HG03135 (cell line): ENCODE data around the gene MINK1.

Experiments used
- ATAC-seq: cut with Tn5 transposase; IDR thresholded peaks from one replicate; pipeline ENCODE4 v1.9.1; 2021; ENCODE audit warnings: mild to moderate bottlenecking, moderate library complexity; ENCODE audit not compliant: unreplicated experiment

MINK1 gene

DNA sequence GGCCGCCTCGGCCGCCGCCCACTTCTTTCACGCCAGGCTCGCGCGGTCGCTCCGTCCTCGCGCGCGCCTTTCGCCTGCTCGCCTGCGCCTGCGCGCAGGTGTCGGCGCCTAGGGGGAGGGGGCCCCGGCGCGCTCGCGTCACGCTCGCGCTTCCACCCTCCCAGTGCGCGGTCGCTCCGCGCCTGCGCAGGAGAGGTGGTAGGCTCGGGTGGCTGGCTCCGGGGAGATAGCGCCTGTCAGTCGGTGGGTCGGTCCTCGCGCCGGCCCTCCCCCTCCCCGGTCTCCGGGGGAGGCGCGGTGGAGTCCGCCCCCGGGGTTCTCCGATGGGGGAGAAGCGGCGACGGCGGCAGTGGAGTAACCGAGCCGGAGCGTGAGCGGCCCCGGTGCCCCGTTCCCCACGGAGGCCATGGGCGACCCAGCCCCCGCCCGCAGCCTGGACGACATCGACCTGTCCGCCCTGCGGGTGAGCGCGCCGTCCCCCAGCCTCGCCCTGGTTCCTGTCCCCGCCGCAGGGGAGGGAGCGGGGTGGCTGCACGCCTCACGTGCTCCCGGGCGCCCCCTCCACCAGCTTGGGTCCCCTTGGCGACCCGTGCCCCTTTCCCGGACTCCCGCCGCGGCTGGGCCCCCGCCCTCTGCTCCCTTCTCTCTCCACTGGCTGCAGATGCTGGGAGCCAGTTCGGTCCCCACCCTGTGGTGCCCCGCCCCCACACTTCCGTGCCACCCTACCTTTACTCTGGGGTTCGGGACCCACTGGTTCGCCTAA lies at the start of gene MINK1:
Gene MINK1, plus strand, starts transcription at position 163 of the 763 bp plus-strand sequence. Its CDS starts 244 bp downstream, at position 407.
- peak; percentile 80 for ATAC-seq

DNA sequence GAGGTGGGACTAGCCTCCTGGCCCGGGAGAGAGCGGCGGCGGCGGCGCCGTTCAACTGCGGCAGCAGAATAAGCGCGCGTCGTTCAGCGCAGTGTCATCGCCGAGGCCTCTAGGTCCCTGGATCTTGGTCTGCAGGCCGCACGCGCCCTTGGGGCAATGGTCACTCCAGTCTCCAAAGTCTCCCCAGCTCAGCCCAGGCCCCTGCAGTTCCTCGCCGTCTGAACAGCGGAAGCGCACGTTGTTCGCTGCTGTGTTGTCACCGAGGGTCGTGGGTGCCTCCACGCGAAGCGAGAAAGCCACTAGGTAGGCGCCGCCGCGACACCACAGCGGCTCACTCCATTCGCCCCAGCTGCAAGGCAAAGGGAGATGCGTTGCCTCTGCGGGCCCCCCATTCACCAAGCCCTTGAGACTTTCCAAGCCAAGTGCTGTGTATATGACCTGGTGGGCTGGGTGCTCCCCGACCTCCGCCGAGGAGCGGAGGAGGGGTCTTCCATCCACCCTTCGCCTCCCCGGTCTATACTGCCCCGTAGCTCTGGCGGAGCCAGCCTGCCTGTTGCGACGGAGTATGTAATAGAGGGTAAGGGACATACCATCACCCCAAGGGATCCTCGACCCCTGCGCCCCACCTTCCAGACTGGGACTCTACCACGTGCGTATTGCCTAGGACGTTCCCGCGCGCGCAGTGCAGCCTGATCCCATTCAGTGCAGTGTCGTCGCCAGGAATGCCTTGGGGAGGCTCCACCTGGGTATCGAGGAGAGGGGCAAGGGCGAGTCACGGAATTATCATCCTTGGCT lies 47.6 kb upstream of the MINK1 start:
- ATAC-seq: no peak

DNA sequence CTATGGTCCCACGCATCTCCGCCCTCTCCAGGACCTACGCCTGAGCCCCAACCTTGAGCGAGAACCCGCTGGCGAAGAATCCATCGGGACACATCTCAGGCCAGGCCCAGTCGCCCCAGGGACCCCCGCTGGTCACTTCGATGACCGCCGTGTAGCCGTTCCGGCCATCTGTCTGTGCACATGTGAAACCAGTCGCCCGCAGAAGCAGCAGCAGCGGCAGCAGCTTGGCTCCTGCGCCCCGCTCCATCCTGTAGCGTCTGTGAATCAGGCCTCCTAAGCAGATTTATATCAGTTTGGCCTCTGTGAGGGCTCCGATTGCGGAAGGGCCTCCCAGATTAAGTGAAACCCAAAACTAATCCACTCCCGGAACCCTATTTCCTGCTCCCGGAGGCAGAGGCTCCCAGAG lies 47.0 kb upstream of the MINK1 start, which contains the start of gene VMO1:
Gene VMO1, minus strand, starts transcription at position 259 of the 406 bp plus-strand sequence. Its CDS starts 12 bp downstream, at position 247.
- ATAC-seq: no peak

DNA sequence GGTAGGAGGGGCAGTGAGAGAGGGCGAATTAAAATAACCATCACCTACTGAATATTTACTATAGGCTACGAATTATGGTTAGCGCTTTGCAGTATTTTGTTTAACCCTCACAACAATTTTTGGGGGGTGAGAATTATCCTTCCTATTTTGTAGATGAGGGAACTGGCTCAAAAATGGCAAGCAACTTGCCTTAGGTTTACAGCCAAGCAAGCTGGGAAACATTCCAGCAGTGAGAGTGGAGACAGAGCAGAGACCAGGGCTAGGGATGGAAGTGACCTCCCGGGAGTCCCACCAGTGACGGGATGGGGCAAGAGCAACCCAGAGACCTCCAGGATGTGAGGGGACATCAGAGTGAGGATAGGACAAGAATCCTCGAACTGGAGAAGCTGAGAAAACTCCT lies 46.6 kb upstream of the MINK1 start:
- ATAC-seq: no peak

DNA sequence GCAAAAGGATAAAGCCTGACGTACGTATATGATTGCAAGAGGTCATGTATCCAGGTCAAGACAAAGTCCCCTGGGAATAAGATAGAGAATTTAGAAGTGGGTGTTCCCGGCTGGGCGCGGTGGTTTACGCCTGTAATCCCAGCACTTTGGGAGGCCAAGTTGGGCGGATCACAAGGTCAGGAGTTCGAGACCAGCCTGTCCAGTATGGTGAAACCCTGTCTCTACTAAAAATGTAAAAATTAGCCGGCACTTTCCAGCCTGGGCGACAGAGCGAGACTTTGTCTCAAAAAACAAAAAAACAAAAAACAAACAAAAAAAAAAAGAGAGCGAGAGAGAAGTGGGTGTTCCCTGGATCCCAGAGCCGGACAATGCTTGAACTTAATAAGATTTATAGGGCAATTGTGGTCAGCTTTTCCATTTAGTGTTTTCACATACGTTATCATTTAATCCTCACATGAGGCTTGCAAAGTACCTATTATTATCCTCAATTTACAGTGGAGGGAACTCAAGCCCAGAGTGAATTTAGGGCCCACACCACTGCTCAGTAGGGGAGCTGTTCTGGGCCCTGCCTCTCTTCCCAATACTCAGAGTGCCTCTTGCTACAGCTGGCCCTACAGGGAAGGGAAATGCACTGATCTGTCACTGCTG lies 44.9 kb upstream of the MINK1 start:
- no peak for ATAC-seq

DNA sequence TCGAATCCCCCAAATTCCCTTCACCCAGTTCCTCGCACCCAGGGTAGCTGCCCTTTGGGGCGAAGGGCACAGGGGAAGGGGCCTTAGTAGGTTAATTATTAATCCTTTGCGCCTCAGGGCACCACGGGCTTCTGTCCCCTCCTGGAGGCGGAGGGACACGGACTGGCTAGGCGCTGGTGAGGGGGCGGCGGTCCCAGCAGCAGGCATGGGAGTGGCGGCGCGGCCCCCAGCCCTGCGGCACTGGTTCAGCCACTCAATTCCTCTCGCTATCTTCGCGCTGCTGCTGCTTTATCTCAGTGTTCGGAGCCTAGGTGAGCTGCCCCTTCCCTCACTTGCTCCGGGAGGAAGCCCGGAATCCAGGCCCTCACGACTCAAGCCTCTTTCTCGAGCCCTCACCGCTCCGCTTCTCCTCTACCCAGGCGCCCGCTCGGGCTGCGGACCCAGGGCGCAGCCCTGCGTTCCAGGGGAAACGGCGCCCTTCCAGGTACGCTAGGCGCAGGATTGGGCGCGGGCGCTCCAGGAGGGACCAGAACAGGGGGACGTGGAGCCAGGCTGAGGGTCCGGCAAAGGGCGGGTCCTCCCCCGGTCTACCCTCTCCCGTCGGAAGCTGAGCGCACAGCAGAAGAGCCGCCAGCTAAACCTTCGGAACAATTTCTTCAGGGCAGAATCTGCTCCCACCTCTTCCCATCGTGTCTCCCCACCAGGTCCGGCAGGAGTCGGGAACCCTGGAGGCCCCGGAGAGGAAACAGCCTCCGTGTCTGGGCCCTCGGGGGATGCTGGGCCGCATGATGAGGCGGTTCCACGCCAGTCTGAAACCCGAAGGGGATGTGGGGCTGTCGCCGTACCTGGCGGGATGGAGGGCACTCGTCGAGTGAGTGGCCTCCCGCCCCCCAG lies 44.1 kb upstream of the MINK1 start, which contains the start of gene GLTPD2:
Gene GLTPD2, plus strand, starts transcription at position 158 of the 894 bp plus-strand sequence. Its CDS starts 48 bp downstream, at position 206.
- ATAC-seq: no peak

DNA sequence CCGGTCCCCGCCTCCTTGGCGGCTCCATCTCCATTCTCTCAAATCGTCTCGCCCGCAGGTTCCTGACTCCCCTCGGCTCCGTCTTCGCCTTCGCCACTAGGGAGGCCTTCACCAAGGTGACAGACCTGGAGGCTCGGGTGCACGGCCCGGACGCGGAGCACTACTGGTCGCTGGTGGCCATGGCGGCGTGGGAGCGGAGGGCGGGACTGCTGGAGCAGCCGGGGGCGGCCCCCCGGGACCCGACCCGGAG lies 43.5 kb upstream of the MINK1 start:
- peak; percentile 38 for ATAC-seq

DNA sequence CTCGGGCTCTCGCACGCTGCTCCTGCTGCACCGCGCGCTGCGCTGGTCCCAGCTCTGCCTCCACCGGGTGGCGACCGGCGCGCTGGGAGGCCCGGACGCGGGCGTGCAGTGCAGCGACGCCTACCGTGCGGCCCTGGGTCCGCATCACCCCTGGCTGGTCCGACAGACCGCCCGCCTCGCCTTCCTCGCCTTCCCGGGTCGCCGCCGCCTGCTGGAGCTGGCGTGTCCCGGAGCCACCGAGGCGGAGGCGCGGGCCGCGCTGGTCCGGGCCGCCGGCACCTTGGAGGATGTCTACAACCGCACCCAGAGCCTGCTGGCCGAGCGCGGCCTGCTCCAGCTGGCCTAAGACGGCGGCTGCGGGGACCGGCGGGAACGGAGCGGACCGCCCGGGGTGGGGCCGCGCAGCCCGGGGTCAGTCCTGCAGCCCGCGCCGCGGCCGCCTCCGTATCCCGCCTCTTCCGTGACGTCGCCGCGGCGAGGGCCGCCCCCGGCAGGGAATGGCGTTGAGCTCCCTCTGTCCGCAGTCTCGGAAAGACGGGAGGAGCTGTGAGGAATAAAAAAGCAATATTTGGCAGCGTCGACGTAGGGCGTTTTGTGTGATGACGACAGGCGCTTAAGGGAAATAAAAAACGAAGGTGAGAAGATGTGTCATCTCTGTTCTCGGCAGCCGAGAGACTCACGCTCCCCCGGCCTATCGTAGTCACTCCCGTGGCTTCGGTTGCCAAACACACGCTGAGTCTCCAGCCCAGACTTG lies 43.0 kb upstream of the MINK1 start:
- ATAC-seq: peak; percentile 86

DNA sequence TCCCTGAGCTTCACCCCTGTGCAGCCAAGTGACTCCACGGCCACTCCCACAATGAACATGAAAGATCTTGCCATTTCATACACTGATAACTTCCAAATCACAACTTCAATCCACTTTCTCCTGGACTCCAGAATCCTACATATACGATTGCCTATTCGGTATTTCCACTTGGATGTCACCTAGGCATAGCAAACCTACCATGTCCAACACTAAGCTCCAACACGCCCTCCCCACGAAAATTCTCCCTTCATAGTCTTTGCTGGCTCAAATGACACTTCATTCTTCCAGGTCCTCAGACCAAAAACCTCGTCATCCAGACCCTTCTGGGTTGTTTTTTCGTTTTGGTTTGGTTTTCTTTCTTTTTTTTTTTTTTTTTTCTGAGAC lies 42.4 kb upstream of the MINK1 start:
- ATAC-seq: no peak

DNA sequence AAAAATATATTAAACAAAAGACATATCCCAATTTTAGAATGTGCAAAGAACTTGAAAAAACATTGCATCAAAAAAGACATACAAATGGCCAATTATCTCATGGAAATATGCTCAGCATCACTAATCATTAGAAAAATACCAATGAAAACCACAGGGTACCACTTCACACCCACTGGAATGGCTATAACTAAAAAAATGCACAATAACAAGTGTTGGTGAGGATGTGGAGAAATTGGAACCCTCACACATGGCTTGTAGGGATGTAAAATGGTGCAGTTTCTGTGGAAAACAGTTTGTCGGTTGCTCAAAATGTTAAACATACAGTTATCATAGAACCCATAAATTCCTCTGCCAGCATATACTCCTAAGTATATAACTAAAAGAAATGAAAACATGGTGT lies 38.0 kb upstream of the MINK1 start:
- no peak for ATAC-seq

DNA sequence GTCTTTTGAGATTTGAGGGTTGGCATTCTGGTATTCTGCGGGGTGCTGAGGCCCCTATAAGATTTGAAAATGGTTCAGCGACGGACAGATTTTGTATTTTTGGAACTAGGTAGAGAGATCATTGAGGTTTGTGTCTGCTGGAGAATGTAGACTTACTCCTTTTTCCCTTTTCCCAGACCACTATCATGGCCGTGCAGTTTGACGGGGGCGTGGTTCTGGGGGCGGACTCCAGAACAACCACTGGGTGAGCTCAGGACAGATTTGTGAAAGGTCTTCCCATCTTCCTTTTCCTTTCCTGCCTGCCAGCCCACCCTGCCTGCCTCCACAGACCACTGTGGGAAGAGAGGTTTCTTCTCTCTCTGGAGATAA lies 36.6 kb upstream of the MINK1 start:
- ATAC-seq: no peak

DNA sequence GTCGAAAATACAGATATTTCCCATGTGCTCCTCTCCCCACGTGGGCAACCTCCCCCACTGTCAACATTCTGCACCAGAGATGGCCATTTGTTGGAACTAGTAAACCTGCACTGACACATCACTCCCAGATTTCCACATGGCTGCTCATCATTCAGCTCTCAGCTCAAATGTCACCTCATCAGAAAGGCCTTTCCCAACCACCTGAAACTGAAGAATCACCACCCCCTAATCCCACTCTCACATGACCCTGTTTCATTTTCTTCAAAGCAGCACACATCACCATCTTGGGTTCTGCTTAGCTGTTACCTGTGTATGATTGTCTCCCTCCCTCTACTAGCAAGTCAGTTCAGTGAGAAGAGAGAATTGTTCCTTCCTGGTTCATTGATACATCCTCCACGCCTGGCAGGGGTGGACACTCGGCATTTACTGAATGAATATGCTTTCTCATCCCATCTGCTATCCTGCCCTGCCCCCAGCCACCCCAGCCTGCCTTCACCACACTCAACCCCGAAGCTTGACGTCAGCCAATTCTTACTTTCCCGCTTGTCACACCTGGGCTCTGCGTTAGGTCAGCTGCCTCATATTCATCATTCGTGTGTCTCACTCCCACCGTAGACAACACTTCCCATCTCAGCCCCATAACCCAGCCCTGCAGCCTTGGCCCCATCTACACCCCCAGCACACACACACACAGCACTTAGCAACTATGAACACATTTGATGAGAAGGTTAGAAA lies 32.5 kb upstream of the MINK1 start:
- ATAC-seq: no peak

DNA sequence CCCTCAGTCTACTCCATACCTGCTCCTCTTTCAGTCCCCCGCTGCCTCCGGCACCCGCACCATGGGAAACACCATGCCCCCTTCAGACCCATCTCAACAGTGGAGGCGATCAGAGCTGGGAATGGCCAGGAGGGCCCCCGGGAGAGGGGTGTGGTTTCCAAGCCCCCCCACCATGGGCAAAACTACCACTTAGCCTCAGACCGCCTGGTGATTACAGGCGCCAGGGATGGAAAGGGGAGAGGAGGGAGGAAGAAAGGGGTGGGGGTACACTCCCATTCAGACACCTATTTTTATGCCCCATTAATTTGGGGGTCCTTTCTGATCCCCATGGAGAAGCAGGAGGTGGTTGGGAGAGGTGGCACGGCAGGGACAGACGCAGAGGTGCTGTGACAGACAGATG lies 30.9 kb upstream of the MINK1 start, which contains the start of gene C17orf114:
Gene C17orf114, minus strand, starts transcription at position 101 of the 400 bp plus-strand sequence.
- no peak for ATAC-seq

DNA sequence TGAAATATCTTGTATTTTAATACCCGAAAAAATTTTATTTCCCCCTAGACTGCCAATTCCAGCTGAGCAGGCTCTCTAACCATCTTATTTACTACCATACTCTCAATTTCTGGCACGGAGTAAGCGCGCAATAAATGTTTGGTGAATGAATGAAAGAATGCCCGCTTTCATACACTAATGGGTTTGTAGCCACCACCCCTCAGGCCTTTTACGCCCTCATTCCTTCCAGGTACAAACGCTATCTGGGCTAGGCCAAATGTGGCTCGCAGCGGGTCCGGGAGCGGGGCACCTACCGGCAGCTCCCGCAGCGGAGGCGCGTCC lies 26.7 kb upstream of the MINK1 start:
- ATAC-seq: no peak

DNA sequence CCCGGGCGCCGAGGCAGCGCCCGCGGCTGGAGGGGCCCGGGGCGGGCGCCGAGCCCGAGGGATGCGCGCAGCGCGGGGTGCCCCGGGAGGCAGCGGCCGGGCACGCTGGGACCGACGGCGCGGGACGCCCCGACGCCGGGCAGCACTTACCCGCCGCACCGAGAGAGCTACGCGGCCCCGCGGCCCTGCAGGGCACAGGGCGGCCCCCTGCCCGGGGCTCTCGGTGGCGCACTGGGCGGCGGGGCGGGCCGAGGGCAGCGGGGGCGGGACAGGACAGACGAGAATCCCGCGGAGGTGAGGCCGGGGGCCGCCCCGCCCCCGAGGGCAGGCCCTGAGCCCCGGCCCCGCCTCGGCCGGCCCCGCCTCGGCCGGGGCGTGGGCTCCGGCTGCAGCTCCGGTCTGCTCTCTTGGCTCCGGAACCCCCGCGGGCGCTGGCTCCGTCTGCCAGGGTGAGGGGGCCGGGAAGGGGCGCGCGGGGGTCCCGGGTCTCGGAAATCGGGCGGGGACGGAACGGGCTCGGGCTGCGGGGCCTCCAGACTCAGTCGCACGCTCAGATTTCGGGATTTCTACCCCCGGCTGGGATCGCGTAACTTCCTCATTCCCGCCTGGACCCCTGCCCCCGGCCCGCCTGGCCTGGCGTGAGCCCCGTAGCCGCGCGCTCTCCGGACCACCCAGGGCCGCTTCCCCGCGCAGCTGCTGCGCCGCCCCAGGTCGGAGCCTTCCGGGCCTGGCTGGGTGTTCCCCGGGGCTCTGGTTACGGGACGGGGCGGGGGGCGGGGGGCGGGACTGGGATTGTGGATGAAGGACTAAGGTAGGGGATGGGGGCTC lies 26.1 kb upstream of the MINK1 start, which contains the start of gene PLD2:
Gene PLD2, plus strand, starts transcription at position 376 of the 828 bp plus-strand sequence. CDS start 621 bp downstream, outside the sequence.
- peak; percentile 88 for ATAC-seq

DNA sequence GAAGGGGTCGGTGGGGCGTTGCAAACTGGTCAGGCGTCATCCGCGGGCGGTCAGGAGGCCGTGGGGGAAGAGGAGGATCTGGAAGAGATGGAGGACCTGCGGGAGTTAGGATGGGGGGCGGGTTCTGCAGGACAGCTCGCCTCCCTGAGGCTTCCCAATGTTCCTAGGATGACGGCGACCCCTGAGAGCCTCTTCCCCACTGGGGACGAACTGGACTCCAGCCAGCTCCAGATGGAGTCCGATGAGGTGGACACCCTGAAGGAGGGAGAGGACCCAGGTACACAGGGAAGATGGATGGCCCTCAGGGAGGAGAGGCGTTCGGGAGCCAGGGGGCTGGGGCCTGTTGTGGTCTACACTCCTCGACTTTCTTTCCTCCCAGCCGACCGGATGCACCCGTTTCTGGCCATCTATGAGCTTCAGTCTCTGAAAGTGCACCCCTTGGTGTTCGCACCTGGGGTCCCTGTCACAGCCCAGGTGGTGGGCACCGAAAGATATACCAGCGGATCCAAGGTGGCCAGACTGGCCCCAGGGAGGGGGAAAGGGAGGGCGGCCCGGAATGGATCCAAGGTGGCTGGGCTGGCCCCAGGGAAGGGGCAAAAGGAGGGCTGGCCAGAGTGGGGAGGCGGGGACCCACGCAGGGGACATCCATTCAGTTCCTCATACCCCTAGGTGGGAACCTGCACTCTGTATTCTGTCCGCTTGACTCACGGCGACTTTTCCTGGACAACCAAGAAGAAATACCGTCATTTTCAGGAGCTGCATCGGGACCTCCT lies 25.3 kb upstream of the MINK1 start:
- no peak for ATAC-seq

DNA sequence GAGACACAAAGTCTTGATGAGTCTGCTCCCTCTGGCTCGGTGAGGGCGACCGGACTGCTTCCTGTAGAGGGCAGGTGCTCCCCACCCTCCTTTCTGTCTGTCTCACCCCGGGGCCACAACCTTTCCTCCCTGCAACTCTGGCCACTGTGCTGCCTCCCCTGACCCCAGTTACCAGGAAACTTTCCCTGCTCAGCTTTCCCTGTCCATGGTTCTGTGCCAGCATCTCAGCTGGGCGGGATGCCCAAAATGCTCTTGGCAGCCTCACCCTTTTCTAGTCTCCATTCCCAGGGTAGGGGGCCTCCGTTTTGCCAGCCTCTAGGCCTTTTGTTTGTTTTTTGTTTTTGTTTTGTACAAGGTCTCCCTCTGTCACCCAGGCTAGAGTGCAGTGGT lies 24.8 kb upstream of the MINK1 start:
- no peak for ATAC-seq
